HEK293T (cell line): ENCODE data around the gene CFAP119.

Experiments
- CTCF ChIA-PET: fragments of 350-600 bp; formaldehyde crosslinking; extraction: SDS; loops from one replicate; lab custom pipeline; 2021; ENCODE audit warnings: antibody characterized with exemption, inconsistent platforms; lab: Yijun Ruan, JAX
- POLR2A ChIA-PET: fragments of 350-600 bp; formaldehyde crosslinking; extraction: SDS; loops from one replicate; lab custom pipeline; 2020; ENCODE audit warnings: antibody characterized with exemption, inconsistent platforms; lab: Yijun Ruan, JAX
- DNase-seq: peaks from one replicate; pipeline ENCODE4 v3.0.0; 2012; ENCODE audit warnings: mixed read lengths; ENCODE audit errors: extremely low spot score
- ARNT ChIP-seq: fragments of 450-650 bp; IDR thresholded peaks from 2 replicates; pipeline ENCODE4 v1.6.1; 2017; ENCODE audit warnings: mild to moderate bottlenecking
- BHLHE40 ChIP-seq: fragments of 450-650 bp; IDR thresholded peaks from 2 replicates; pipeline ENCODE4 v1.6.1; 2016; ENCODE audit warnings: mild to moderate bottlenecking, moderate library complexity, borderline replicate concordance
- CTBP1 ChIP-seq: fragments of 450-650 bp; IDR thresholded peaks from 2 replicates; pipeline ENCODE4 v1.6.1; 2016; ENCODE audit warnings: borderline replicate concordance
- ELF4 ChIP-seq: fragments of 450-650 bp; IDR thresholded peaks from 2 replicates; pipeline ENCODE4 v1.6.1; 2017; ENCODE audit warnings: antibody characterized with exemption
- FOXA1 ChIP-seq: fragments of 450-650 bp; IDR thresholded peaks from 2 replicates; pipeline ENCODE4 v1.6.1; 2016; ENCODE audit warnings: mild to moderate bottlenecking
- FOXK2 ChIP-seq: fragments of 450-650 bp; IDR thresholded peaks from 2 replicates; pipeline ENCODE4 v1.6.1; 2016; ENCODE audit warnings: mild to moderate bottlenecking
- FOXM1 ChIP-seq: fragments of 450-650 bp; IDR thresholded peaks from 2 replicates; pipeline ENCODE4 v1.6.1; 2017; ENCODE audit warnings: mild to moderate bottlenecking, borderline replicate concordance
- HDGF ChIP-seq: fragments of 450-650 bp; IDR thresholded peaks from 2 replicates; pipeline ENCODE4 v1.6.1; 2017; ENCODE audit warnings: antibody characterized with exemption, borderline replicate concordance
- L3MBTL2 ChIP-seq: fragments of 450-650 bp; conservative IDR thresholded peaks from 2 replicates; pipeline ENCODE4 v1.6.1; 2016; ENCODE audit warnings: mild to moderate bottlenecking
- LEF1 ChIP-seq: fragments of 450-650 bp; IDR thresholded peaks from 2 replicates; pipeline ENCODE4 v1.6.1; 2017; ENCODE audit warnings: mild to moderate bottlenecking, borderline replicate concordance
- NFRKB ChIP-seq: fragments of 450-650 bp; IDR thresholded peaks from 2 replicates; pipeline ENCODE4 v1.6.1; 2016; ENCODE audit warnings: mild to moderate bottlenecking, moderate library complexity
- SP1 ChIP-seq: fragments of 450-650 bp; IDR thresholded peaks from 2 replicates; pipeline ENCODE4 v1.6.1; 2017
- SUZ12 ChIP-seq: fragments of 450-650 bp; IDR thresholded peaks from 2 replicates; pipeline ENCODE4 v1.6.1; 2016; ENCODE audit warnings: mild to moderate bottlenecking
- TARDBP ChIP-seq: fragments of 450-650 bp; IDR thresholded peaks from 2 replicates; pipeline ENCODE4 v1.6.1; 2016
- ZNF384 ChIP-seq: fragments of 450-650 bp; IDR thresholded peaks from 2 replicates; pipeline ENCODE4 v1.6.1; 2016
- TF ChIP-seq, protein P1 (sequence below): fragments of 450-650 bp; IDR thresholded peaks from 2 replicates; pipeline ENCODE4 v1.6.1; 2016

Gene CFAP119

DNA sequence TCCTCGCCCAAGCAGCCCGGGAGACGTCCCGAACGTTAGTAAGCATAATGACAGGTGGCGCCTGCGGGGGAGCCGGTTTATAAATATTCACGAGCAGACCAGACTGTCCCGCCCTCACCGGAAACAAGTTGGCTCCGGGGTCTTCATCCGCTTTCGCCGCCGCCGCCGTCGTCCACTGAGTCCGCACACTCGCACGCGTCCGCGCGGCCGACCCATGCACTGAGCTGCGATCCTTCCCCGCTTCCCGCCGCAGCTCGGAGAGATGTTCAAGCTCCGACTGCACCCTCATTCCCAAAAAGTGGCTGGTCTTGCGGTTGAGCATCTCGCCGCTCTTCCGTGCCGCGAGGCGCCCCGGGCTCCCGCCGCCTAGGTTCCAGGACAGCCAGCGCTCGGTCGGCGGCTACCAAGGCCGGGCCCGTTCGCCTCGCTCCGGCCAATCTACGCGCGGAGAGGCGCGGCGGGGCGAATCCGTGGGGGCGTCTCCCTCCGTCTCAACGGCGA is 385 bp downstream of the CFAP119 start:
- CTCF ChIA-PET = no interaction called here
- POLR2A ChIA-PET = interaction anchor here (0.7 to 4.1 kb wide), 5 partner anchors 11 to 44 kb away, joined by 3 to 52 read pairs (median 5); partner anchors contain the start of gene PHKG2
- 0 out of 2 replicates have a peak, but pooled peaks have one; percentile 29 for TF ChIP-seq CTBP1
- TF ChIP-seq ARNT = peak; percentile 64; the same call in 1 of the 2 replicates
- TF ChIP-seq FOXK2 = no peak
- no peak for TF ChIP-seq HDGF
- no peak for TF ChIP-seq LEF1
- TF ChIP-seq FOXM1 = no peak
- no peak for TF ChIP-seq ZNF384
- no peak for TF ChIP-seq NFRKB
- peak; percentile 73 for TF ChIP-seq L3MBTL2
- TF ChIP-seq, protein P1, sequence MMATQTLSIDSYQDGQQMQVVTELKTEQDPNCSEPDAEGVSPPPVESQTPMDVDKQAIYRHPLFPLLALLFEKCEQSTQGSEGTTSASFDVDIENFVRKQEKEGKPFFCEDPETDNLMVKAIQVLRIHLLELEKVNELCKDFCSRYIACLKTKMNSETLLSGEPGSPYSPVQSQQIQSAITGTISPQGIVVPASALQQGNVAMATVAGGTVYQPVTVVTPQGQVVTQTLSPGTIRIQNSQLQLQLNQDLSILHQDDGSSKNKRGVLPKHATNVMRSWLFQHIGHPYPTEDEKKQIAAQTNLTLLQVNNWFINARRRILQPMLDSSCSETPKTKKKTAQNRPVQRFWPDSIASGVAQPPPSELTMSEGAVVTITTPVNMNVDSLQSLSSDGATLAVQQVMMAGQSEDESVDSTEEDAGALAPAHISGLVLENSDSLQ = no peak
- no peak for TF ChIP-seq SUZ12
- no peak for TF ChIP-seq SP1
- peak; percentile 21; the same call in 1 of the 2 replicates for TF ChIP-seq ELF4
- no peak for TF ChIP-seq FOXA1
- TF ChIP-seq TARDBP = no peak
- TF ChIP-seq BHLHE40 = no peak
- peak; percentile 64 for DNase-seq

DNA sequence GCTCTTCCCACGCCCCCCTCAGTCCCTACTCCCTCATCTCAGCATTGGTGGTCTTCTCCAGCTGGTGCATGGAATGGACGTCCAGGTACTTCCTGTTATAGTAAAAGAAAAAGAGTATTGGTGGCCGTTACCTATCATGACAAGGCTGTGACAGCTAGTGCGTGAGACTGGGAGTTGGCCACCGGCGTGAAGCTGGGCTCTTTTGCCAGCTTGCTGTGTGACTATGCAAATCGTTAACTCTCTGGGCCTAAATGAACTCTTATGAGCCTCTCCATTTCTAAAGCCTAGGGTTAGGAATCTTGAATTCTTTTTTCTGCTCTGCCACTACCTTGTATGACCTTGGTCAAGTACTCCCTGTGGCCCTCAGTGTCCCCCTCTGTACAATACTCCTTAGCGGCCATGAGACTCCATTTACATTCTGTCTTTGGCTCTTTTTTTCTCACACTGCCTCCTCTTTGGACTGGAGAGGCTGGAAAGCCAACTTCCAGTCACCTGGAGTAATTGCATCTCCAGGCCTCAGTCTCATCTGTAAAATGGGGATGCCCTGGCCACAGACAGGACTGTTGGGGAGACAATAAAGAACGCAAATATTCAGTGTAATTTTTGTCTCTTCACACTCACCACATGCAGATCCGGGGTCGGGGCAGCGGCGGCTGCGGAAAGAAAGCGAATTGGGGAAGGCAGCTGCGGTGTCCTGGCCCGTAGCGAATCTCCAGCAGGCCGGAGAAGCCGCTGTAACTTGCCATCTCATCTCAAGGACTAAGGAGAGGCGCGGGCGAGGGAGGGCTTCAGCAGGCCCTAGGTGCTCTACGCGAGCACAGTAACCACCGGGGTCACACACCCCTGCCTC is 1.1 kb downstream of the CFAP119 start:
- no peak for TF ChIP-seq ARNT
- TF ChIP-seq CTBP1 = no peak
- no peak for TF ChIP-seq L3MBTL2
- TF ChIP-seq NFRKB = no peak
- no peak for TF ChIP-seq TARDBP
- TF ChIP-seq HDGF = no peak
- TF ChIP-seq BHLHE40 = no peak
- TF ChIP-seq FOXA1 = no peak
- TF ChIP-seq ELF4 = no peak
- TF ChIP-seq, protein P1 = no peak
- ChIA-PET POLR2A (interaction anchor here (0.7 to 4.1 kb wide), 11 partner anchors 8 to 45 kb away, joined by 3 to 52 read pairs (median 5); partner anchors contain the start of genes PHKG2 and ZNF629), CTCF (no interaction called here)
- DNase-seq = no peak

DNA sequence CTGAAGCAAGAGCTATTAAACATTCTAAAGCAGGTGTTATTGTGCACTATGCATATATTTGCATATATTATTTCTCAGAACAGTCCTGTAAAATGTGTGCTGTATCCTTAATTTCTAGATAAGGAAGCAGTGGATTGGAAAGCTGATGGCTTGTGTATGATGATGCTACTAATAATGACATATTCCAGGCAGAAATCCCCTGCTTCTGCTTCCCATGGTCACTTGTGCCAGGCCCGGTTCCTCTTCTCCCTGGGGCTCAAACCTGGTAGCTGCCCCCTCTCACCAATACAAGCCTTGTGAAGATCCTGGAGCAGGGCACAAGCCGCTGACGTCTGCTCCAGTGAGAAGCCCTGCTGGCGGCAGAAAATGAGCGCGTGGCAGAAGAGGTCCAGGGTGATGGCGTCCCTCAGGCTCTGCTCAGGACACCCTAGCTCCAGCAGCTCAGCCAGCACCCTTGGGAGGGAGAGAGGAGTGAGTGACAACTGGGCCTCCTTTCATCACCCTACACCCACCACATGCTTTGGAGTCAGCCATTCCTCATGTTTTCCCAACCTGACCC is 1.8 kb downstream of the CFAP119 start:
- CTCF ChIA-PET = interaction anchor here (0.6 kb wide), 1 partner anchor 162 kb away, joined by 3 read pairs; no protein-coding TSS in a partner anchor
- TF ChIP-seq NFRKB (no peak), HDGF (no peak), CTBP1 (no peak), BHLHE40 (no peak), ARNT (no peak), L3MBTL2 (no peak), FOXA1 (no peak), FOXK2 (no peak), FOXM1 (no peak), ZNF384 (no peak)
- TF ChIP-seq, protein P1 = no peak
- POLR2A ChIA-PET = interaction anchor here (0.6 to 4.1 kb wide), 10 partner anchors 9 to 45 kb away, joined by 3 to 52 read pairs (median 5); partner anchors contain the start of genes PHKG2 and ZNF629

DNA sequence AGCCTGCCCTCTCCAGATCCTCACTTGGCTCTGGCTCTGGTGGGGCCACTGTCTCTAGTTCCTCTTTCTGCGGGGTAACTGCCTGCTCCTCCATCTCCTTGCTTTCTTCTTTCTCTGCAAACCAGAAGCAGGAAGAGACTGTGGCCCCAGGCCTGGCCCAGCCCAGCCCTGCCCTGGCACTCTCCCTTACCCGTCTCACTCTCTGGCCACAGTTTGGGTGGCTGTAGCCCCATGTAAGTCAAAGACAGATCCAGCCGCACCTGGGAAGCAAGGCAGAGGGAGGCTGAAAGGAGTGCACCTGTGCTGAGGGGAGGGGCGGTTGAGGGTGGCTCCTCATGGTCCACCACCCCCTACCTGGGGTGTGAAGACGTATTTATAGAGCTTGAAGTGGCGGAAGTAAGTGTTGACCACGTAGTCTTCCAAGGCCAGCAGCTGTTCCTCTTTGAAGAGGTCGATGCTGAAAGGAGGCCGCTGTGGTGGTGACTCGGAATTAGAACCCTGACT is 2.8 kb downstream of the CFAP119 start:
- CTCF ChIA-PET = no interaction called here
- DNase-seq = no peak
- POLR2A ChIA-PET = interaction anchor here (0.7 to 4.1 kb wide), 6 partner anchors 10 to 621 kb away, joined by 3 to 52 read pairs (median 10); partner anchors contain the start of gene PHKG2

More for the DNA sequence above, 1.8 kb downstream of the CFAP119 start:
- DNase-seq = no peak

DNA sequence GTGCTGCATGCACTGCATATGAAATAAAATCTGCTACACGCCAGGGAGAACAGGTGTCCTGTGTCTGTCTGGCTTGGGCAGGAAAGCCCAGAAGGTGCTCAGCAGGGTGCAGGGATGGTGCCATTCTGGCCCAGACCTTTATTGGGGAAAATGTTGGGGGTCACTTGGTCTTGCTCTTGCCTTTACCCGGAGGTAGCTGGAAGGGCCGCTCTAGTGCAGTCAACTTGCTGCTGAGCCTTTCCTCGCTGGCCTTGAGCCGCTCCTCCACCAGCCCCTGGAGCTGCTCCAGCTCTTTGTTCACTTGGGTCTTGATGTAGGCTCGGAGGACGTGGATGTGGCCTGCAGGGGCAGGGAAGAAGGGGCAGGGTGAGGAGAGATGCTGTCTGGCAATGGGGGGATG is 4.5 kb downstream of the CFAP119 start:
- no peak for TF ChIP-seq FOXA1
- ChIA-PET CTCF (no interaction called here), POLR2A (interaction anchor here (1.3 to 2.1 kb wide), 2 partner anchors 9 to 17 kb away, joined by 5 to 12 read pairs; partner anchors contain the start of gene PHKG2)
- DNase-seq = no peak

More for the DNA sequence above, 2.8 kb downstream of the CFAP119 start:
- TF ChIP-seq BHLHE40 = no peak
- TF ChIP-seq CTBP1 = no peak

DNA sequence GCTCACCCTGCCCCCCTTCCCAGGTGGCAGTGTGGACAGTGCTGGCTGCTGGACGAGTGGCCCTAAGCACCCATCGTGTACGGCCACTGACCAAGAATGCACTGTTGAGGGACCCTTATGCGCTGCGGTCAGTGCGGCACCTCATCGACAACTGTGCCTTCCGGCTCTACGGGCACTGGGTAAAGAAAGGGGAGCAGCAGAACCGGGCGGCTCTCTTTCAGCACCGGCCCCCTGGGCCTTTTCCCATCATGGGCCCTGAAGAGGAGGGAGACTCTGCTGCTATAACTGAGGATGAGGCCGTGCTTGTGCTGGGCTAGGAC is 5.1 kb downstream of the CFAP119 start:
- ChIA-PET CTCF (no interaction called here), POLR2A (interaction anchor here (1.3 to 2.1 kb wide), 2 partner anchors 9 to 18 kb away, joined by 5 to 12 read pairs; partner anchors contain the start of gene PHKG2)
- TF ChIP-seq SUZ12 = no peak
- no peak for TF ChIP-seq LEF1
- no peak for TF ChIP-seq FOXM1
- TF ChIP-seq BHLHE40 = no peak
- TF ChIP-seq HDGF = no peak
- no peak for TF ChIP-seq NFRKB
- TF ChIP-seq, protein P1 = no peak
- no peak for TF ChIP-seq L3MBTL2
- TF ChIP-seq CTBP1 = no peak
- TF ChIP-seq TARDBP = no peak
- TF ChIP-seq ELF4 = no peak
- TF ChIP-seq ZNF384 = no peak
- TF ChIP-seq SP1 = no peak
- no peak for TF ChIP-seq FOXK2
- no peak for DNase-seq
